H9 (cell line): ENCODE measurements around the gene SLC35A5. TPM values are rescaled to one million over a fixed set of nuclear protein-coding genes. Genes with fewer than 3 reads are reported as not detected.

Experiments
- DNase-seq: peaks from one replicate; pipeline ENCODE4 v3.0.0-alpha.2; 2017
- H2AFZ ChIP-seq: one replicate; pipeline ENCODE4 v1.6.1; 2013; ENCODE audit warnings: mild to moderate bottlenecking, low read length, control low read depth, moderate library complexity
- H2AK5ac ChIP-seq: 2 replicates; pipeline ENCODE4 v1.6.1; 2013; ENCODE audit warnings: low read length, control low read depth, mixed read lengths; ENCODE audit not compliant: insufficient read length
- H2BK120ac ChIP-seq: one replicate; pipeline ENCODE4 v1.6.1; 2013; ENCODE audit warnings: low read depth, mild to moderate bottlenecking, low read length, control low read depth, inconsistent platforms; ENCODE audit not compliant: poor library complexity, severe bottlenecking
- H2BK12ac ChIP-seq: 2 replicates; pipeline ENCODE4 v1.6.1; 2013; ENCODE audit warnings: low read length, control low read depth, mixed read lengths, low read depth; ENCODE audit not compliant: insufficient read length
- H2BK15ac ChIP-seq: 2 replicates; pipeline ENCODE4 v1.6.1; 2013; ENCODE audit warnings: low read depth, low read length, control low read depth
- H2BK20ac ChIP-seq: one replicate; pipeline ENCODE4 v1.6.1; 2013; ENCODE audit warnings: low read depth, mild to moderate bottlenecking, low read length, control low read depth, inconsistent platforms; ENCODE audit not compliant: poor library complexity, severe bottlenecking
- H2BK5ac ChIP-seq: 2 replicates; pipeline ENCODE4 v1.6.1; 2013; ENCODE audit warnings: low read length, control low read depth, mixed read lengths; ENCODE audit not compliant: insufficient read length
- H3K14ac ChIP-seq: 2 replicates; pipeline ENCODE4 v1.6.1; 2013; ENCODE audit warnings: low read length, control low read depth; ENCODE audit not compliant: insufficient read depth
- H3K18ac ChIP-seq: 2 replicates; pipeline ENCODE4 v1.6.1; 2013; ENCODE audit warnings: low read depth, mild to moderate bottlenecking, mixed read lengths, low read length, control low read depth; ENCODE audit not compliant: insufficient read length
- H3K23ac ChIP-seq: 2 replicates; pipeline ENCODE4 v1.6.1; 2013; ENCODE audit warnings: low read length, control low read depth, mixed read lengths, low read depth; ENCODE audit not compliant: insufficient read length
- H3K23me2 ChIP-seq: 2 replicates; pipeline ENCODE4 v1.6.1; 2013; ENCODE audit warnings: low read depth, mild to moderate bottlenecking, mixed read lengths, low read length, control low read depth; ENCODE audit not compliant: insufficient read length, poor library complexity, severe bottlenecking
- H3K27ac ChIP-seq: 2 replicates; pipeline ENCODE4 v1.5.1; 2013; ENCODE audit warnings: low read length, control low read depth, mixed read lengths, low read depth; ENCODE audit not compliant: insufficient read length
- H3K27me3 ChIP-seq: 2 replicates; pipeline ENCODE4 v1.6.1; 2013; ENCODE audit warnings: low read length, control low read depth, inconsistent platforms; ENCODE audit not compliant: insufficient read depth
- H3K4ac ChIP-seq: 2 replicates; pipeline ENCODE4 v1.6.1; 2013; ENCODE audit warnings: low read depth, mild to moderate bottlenecking, control low read depth, inconsistent platforms, low read length, moderate library complexity
- H3K4me1 ChIP-seq: 2 replicates; pipeline ENCODE4 v1.6.1; 2013; ENCODE audit warnings: low read length, control low read depth, inconsistent platforms; ENCODE audit not compliant: insufficient read depth
- H3K4me2 ChIP-seq: 2 replicates; pipeline ENCODE4 v1.6.1; 2013; ENCODE audit warnings: low read length, control low read depth, mixed read lengths; ENCODE audit not compliant: insufficient read length, insufficient read depth
- H3K56ac ChIP-seq: 2 replicates; pipeline ENCODE4 v1.6.1; 2013; ENCODE audit warnings: low read depth, mild to moderate bottlenecking, mixed read lengths, low read length, control low read depth; ENCODE audit not compliant: insufficient read length
- H3K79me1 ChIP-seq: 2 replicates; pipeline ENCODE4 v1.6.1; 2013; ENCODE audit warnings: low read depth, mild to moderate bottlenecking, moderate library complexity, low read length, control low read depth, inconsistent platforms; ENCODE audit not compliant: insufficient read depth, poor library complexity, severe bottlenecking
- H3K79me2 ChIP-seq: 2 replicates; pipeline ENCODE4 v1.6.1; 2013; ENCODE audit warnings: low read length, control low read depth, inconsistent platforms; ENCODE audit not compliant: insufficient read depth
- H3K9ac ChIP-seq: 2 replicates; pipeline ENCODE4 v1.6.1; 2013; ENCODE audit warnings: low read length, control low read depth, mixed read lengths; ENCODE audit not compliant: insufficient read length; ENCODE audit errors: extremely low read depth
- H3K9me3 ChIP-seq: one replicate; pipeline ENCODE4 v1.6.1; 2013; ENCODE audit warnings: low read depth, low read length, inconsistent platforms; ENCODE audit not compliant: control insufficient read depth
- H3T11ph ChIP-seq: one replicate; pipeline ENCODE4 v1.6.1; 2013; ENCODE audit warnings: mild to moderate bottlenecking, low read length, control low read depth, inconsistent platforms
- H4K20me1 ChIP-seq: one replicate; pipeline ENCODE4 v1.6.1; 2013; ENCODE audit not compliant: control insufficient read depth, insufficient read length, insufficient read depth
- H4K5ac ChIP-seq: 2 replicates; pipeline ENCODE4 v1.6.1; 2013; ENCODE audit warnings: low read depth, mild to moderate bottlenecking, mixed read lengths, low read length, control low read depth; ENCODE audit not compliant: insufficient read length
- H4K8ac ChIP-seq: replicated peaks from 2 replicates; pipeline ENCODE4 v1.6.1; 2013; ENCODE audit warnings: low read length, control low read depth, mixed read lengths, low read depth; ENCODE audit not compliant: insufficient read length
- H4K91ac ChIP-seq: 2 replicates; pipeline ENCODE4 v1.6.1; 2013; ENCODE audit warnings: low read depth, mild to moderate bottlenecking, moderate library complexity, mixed read lengths, low read length, control low read depth; ENCODE audit not compliant: insufficient read length
- H3K27ac Mint-ChIP-seq, 3 experiments: 2 replicates in 2 of 3; 3 replicates in 1 of 3; pipeline ENCODE4 v1.8.0; 2020 to 2021; ENCODE audit warnings: mixed read lengths in 3 of 3, mild to moderate bottlenecking in 1 of 3, moderate library complexity in 1 of 3
- H3K27me3 Mint-ChIP-seq: 2 replicates; pipeline ENCODE4 v1.8.0; 2021; ENCODE audit warnings: low read depth, mild to moderate bottlenecking, moderate library complexity, mixed read lengths
- H3K36me3 Mint-ChIP-seq, 3 experiments: 2 replicates in 2 of 3; 3 replicates in 1 of 3; pipeline ENCODE4 v1.8.0; 2020 to 2021; ENCODE audit warnings: low read depth in 3 of 3, mixed read lengths in 3 of 3; ENCODE audit not compliant: insufficient read depth in 1 of 3
- H3K4me1 Mint-ChIP-seq, 2 experiments: 2 replicates each; pipeline ENCODE4 v1.8.0; 2020; ENCODE audit warnings: mixed read lengths in 2 of 2
- H3K4me3 Mint-ChIP-seq, 2 experiments: 2 replicates in 1 of 2; 3 replicates in 1 of 2; pipeline ENCODE4 v1.8.0; 2020 to 2021; ENCODE audit warnings: mild to moderate bottlenecking in 2 of 2, mixed read lengths in 2 of 2, moderate library complexity in 1 of 2
- H3K9me3 Mint-ChIP-seq, 2 experiments: 2 replicates in 1 of 2; 3 replicates in 1 of 2; pipeline ENCODE4 v1.8.0; 2020; ENCODE audit warnings: mild to moderate bottlenecking in 2 of 2, mixed read lengths in 2 of 2, moderate library complexity in 1 of 2
- WGBS: extraction: QIAGEN DNeasy Blood & Tissue Kit; methylation state at CpG from one replicate; pipeline ENCODE4 v1.1.7; 2013; ENCODE audit warnings: missing lambda C conversion rate, low lambda C conversion rate, mixed read lengths; ENCODE audit not compliant: insufficient read length; ENCODE audit errors: extremely low coverage; 5-methylcytosine and 5-hydroxymethylcytosine counted together
- total RNA-seq: library from RNA; stranded (reverse); gene quantifications from 2 replicates; pipeline ENCODE4 v1.2.1, GENCODE V29; 2021
- TF ChIP-seq, protein P1 (sequence below): fragments of 200-600 bp; sonication (generic); conservative IDR thresholded peaks from 3 replicates; pipeline ENCODE4 v1.8.0; 2021; ENCODE audit warnings: antibody characterized with exemption, mild to moderate bottlenecking

SLC35A5 gene
- total RNA-seq, 1 experiment from 2014 or later, result 40.0 TPM

DNA sequence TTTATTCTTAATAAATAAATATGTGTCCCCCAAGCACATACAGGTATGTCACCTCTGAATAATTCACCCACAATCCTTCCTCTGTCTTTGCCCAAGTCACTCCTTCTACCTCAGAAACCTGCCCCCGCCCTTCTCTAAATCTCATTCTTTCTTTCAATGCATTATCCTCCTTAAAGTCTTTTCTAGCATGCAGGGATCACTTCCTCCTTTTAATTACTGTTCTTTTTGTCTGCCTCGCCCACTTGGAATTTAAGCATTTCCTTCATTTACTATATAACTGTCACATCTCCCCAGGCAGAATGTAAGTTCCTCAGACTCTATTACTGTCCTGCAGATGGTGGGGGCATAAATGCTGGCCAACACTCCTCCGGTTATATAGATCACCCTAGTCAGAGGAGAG lies 71.3 kb downstream of the SLC35A5 start:
- no peak overlapping the region for H4K5ac ChIP-seq
- H4K20me1 ChIP-seq, result no peaks in the 10 kb centered on the region
- H3K36me3 Mint-ChIP-seq, result no peaks in the 10 kb centered on the region
- no peak overlapping the region for H3K9ac ChIP-seq
- H2BK120ac ChIP-seq, result no peak overlapping the region
- H3K18ac ChIP-seq, result no peak overlapping the region
- no peak overlapping the region for H4K8ac ChIP-seq
- H2BK5ac ChIP-seq, result no peak overlapping the region
- no peaks in the 10 kb centered on the region for H3K9me3 Mint-ChIP-seq
- peak overlapping the region; percentile 15 for H3K27ac ChIP-seq
- no peaks in the 10 kb centered on the region for H3K9me3 ChIP-seq
- no peak overlapping the region for H3K14ac ChIP-seq
- H3K4me3 Mint-ChIP-seq, result peak overlapping the region in 1 of 2 experiments; percentile 40; a peak in 3 of 5 replicates
- H2BK20ac ChIP-seq, result no peak overlapping the region
- H3K23ac ChIP-seq, result no peak overlapping the region
- H2BK12ac ChIP-seq, result no peak overlapping the region
- no peak overlapping the region for H4K91ac ChIP-seq
- DNase-seq, result no peak
- H2AK5ac ChIP-seq, result no peak overlapping the region
- peaks cover 58 to 68% of the 10 kb centered on the region in 2 experiments for H3K4me1 Mint-ChIP-seq
- no peaks in the 10 kb centered on the region for H3K23me2 ChIP-seq
- peak overlapping the region; percentile 18 for H3K4me2 ChIP-seq
- no peaks in the 10 kb centered on the region for H3K79me1 ChIP-seq
- H2AFZ ChIP-seq, result no peak overlapping the region
- no peak overlapping the region for H3K56ac ChIP-seq
- TF ChIP-seq, protein P1, sequence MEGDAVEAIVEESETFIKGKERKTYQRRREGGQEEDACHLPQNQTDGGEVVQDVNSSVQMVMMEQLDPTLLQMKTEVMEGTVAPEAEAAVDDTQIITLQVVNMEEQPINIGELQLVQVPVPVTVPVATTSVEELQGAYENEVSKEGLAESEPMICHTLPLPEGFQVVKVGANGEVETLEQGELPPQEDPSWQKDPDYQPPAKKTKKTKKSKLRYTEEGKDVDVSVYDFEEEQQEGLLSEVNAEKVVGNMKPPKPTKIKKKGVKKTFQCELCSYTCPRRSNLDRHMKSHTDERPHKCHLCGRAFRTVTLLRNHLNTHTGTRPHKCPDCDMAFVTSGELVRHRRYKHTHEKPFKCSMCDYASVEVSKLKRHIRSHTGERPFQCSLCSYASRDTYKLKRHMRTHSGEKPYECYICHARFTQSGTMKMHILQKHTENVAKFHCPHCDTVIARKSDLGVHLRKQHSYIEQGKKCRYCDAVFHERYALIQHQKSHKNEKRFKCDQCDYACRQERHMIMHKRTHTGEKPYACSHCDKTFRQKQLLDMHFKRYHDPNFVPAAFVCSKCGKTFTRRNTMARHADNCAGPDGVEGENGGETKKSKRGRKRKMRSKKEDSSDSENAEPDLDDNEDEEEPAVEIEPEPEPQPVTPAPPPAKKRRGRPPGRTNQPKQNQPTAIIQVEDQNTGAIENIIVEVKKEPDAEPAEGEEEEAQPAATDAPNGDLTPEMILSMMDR, result no peak
- WGBS, result no CpG with 5 or more reads among the region's 3 CpGs
- H3K4me1 ChIP-seq, result peaks cover 13% of the 10 kb centered on the region; the same call in 1 of the 2 replicates
- no peak overlapping the region for H3T11ph ChIP-seq
- H3K27me3 ChIP-seq, result no peaks in the 10 kb centered on the region
- H2BK15ac ChIP-seq, result no peak overlapping the region
- H3K4ac ChIP-seq, result no peak overlapping the region
- no peaks in the 10 kb centered on the region for H3K79me2 ChIP-seq
- peak overlapping the region in 2 of 3 experiments; percentile 17 to 34; a peak in 4 of 7 replicates for H3K27ac Mint-ChIP-seq
- H3K27me3 Mint-ChIP-seq, result no peaks in the 10 kb centered on the region
